Tibial nerve (tissue), 3 donors: ENCODE measurements around the gene OXLD1.

Source experiments
- CTCF ChIP-seq, 5 experiments: fragments of 200-600 bp in 3 of 5; fragments of 450-650 bp in 2 of 5; sonication (generic) in 3 of 5; IDR thresholded peaks; one replicate each; pipeline ENCODE4 v1.5.1; 2016 to 2019; ENCODE audit warnings: antibody characterized with exemption in 5 of 5, mild to moderate bottlenecking in 3 of 5, moderate library complexity in 2 of 5
- POLR2A ChIP-seq, 2 donors: fragments of 450-650 bp; IDR thresholded peaks; one replicate each; pipeline ENCODE4 v1.6.1; 2017; ENCODE audit warnings: antibody characterized with exemption in 2 of 2, mild to moderate bottlenecking in 2 of 2, moderate library complexity in 2 of 2

GRCh38 chr17:81683584-81684441 lies 17.4 kb upstream of the OXLD1 start, which contains the start of the genes ARL16 and HGS:
- peak in 2 of 5 experiments; percentile 34 to 59 for TF ChIP-seq CTCF (IDR thresholded peaks at IDR 0.05)
- peak; percentile 53 to 68 for TF ChIP-seq POLR2A (IDR thresholded peaks at IDR 0.05)
